GM19035 (cell line): ENCODE measurements around the gene FAHD2A.
"Not testable (repeated sequence)": the region's sequence is repeated elsewhere in the genome, so short reads cannot be mapped to it uniquely, and the experiment has no call there.

Source experiments
- ATAC-seq: cut with Tn5 transposase; IDR thresholded peaks from one replicate; pipeline ENCODE4 v1.9.1; 2021; ENCODE audit not compliant: unreplicated experiment

Gene FAHD2A

DNA sequence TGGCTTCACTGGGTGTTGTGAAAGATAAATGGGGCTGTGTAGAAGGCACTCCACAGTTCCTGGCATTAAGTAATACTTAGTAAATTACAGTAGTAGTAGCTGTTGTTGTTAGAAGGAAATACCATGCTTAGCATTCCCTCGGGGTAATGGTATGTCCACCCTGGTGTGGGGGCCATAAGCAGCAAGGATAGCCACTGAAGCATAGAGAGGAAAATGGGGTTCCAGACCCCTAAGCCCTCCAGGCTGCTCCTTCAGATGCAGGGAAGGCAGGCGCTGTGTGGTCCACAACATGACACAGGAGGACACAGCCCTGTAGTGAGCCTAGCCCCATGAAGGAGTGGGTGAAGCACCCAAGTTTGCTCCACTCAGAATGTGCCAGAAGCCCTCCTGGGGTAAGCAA lies 31.5 kb downstream of the FAHD2A start:
- not testable (repeated sequence) for ATAC-seq

DNA sequence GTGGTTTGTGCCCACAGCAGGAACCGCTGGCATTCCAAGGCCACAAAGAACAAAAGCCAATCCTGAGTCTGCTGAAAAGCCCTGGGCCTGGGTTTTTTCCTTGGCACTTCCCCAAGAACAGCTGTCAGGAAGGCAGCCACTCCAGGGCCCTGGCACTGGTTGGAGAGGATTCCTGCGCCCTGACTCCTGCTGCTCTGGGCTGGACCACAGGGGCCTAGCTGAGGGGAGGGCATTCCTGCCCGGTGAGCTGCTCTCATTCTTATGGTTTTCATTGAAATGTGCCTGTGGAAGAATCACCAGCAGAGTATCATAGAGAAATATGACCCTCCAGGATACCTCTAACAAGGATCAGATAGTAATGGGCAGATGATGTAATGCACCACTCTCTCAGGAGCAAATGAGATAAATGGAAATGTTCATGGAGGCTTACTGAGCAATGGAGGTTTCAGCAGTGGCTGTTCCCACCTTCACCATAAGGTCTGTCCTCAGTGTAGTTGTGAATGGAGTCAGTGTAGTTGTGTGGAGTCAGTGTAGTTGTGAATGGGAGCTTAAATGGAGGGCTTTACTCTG lies 32.1 kb downstream of the FAHD2A start:
- not testable (repeated sequence) for ATAC-seq

DNA sequence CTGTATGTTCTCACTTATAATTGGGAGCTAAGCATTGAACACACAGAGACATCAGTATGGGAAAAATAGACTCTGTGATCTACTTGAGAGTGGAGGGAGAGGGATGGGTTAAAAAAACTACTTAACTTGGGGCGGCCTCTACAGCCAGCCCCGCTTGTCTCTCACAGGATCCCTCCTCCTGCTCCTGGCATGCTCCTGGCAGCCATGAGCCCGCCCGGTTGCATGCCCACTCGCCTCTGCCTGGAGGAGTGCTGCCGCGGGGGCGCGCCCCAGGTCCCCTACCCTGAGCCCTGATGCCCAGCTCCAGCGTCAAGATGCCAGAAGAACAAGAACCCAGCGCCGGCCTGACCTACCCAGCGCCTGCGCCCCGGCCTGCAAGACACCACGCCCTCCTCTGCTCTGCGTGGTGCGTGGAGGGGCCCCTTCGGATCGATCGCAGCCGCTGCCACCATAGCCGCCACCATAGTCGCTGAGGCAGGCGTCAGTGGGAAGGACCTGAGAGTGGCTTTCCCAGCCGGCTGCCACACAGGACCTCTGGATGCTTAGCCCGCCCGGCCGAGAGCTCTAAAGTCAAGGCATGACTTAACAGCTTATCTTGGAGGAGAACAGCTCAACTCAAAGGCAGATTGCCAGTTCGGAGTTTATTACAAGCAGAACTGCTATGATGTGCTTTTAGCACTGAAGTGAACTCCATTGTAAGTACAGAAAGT lies 32.8 kb downstream of the FAHD2A start:
- not testable (repeated sequence) for ATAC-seq

DNA sequence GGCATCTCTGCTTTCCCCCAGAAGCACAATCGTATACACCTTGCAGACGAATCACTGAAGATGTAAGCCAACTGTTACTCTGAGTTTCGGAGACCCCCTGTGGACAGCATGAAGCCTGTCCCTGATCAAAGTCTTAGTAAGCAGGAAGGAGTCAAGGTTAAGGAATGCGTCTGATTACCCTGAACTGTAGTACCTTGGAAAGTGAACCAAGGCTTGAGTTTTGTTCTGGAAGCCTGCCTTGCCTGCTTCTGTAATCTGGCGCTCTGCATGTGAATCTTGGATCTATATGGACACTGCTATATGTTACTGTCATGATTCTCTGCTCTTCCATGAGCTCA lies 33.3 kb downstream of the FAHD2A start:
- ATAC-seq = not testable (repeated sequence)

DNA sequence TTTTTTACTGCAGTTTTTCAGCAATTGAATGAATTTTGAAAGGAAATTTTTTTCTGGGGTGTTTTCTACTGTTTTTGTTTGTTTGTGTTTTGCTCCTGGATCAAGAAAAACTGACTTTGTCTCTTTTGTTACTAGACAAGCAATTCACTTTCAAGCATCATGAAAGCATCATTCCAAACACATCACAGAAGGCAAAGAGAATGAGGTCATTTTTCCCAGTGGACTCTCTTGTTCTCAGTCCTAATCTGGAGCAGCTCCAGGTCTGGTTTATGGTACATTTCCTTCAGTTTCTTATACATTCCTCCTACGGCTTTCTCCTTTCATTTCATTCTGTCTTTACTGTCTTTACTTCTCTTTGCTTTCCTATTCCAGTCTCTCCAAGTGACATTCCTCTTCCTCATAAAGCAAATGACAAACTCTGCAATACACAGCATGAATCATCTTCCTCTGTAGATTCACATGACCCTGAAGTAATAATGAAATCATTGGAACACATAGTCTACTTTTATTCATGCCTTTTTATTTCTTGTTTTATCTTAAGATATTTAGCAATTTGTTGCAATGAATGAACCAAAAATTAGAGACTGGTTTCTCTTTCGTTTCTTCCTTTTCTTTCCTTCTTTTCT lies 40.1 kb downstream of the FAHD2A start:
- ATAC-seq = not testable (repeated sequence)

DNA sequence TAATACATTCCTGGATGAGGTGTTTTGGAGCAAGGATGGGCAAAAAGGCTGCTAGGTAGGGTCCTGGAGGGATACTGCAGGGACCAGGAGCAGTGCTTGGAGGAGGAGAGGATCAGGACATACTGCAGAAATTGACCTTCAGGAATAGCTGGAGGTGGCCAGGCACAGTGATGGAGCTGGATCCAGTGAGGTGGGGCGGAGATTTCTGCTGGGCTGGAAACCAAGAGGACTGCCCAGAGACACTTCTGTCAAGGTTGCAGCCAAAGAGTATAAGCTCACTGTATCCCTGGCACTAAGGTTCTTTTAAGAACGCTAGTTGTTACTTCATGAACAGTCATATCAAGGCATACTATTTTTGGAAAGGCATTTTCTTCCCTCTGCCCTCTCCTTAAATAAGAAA lies 42.8 kb downstream of the FAHD2A start:
- not testable (repeated sequence) for ATAC-seq

DNA sequence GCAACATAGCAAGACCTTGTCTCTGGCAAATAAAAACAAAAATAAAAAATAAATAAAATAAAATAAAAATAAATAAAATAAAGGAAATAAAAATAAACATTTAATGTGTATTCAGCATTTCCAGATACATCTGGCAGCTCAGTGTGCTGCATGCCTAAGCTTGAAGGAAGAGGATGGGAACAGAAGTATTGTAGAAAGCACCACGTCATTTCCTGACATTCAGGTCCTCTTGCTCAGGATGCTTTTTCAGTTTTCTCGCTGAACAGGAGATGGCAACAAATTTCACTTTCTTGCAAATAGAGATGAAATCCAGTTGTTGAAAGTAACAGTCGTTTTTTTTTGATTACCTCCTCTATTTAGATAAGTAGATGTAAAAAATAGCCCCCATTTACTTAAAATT lies 60.8 kb downstream of the FAHD2A start:
- not testable (repeated sequence) for ATAC-seq
